HepG2 (cell line): ENCODE measurements around the gene RHEBL1. TPM values are rescaled to one million over a fixed set of nuclear protein-coding genes. Genes with fewer than 3 reads are reported as not detected.

Experiments
- ELF1 ChIP-seq: sonication (generic); formaldehyde crosslinking; IDR thresholded peaks from 2 replicates; pipeline ENCODE4 v1.4.0; 2020; ENCODE audit warnings: missing genetic modification reagents
- HBP1 ChIP-seq: IDR thresholded peaks from 2 replicates; pipeline ENCODE4 v1.6.1; 2016; ENCODE audit warnings: low read depth, control low read depth
- MIER3 ChIP-seq: IDR thresholded peaks from 2 replicates; pipeline ENCODE4 v1.6.1; 2016; ENCODE audit warnings: missing compliant biosample characterization, borderline replicate concordance
- MYPOP ChIP-seq: sonication (generic); formaldehyde crosslinking; IDR thresholded peaks from 2 replicates; pipeline ENCODE4 v1.8.1; 2023; ENCODE audit warnings: mild to moderate bottlenecking, moderate library complexity, missing genetic modification reagents
- STAG1 ChIP-seq: sonication (generic); formaldehyde crosslinking; IDR thresholded peaks from 2 replicates; pipeline ENCODE4 v1.4.0; 2020; ENCODE audit warnings: missing genetic modification reagents
- ZNF530 ChIP-seq: sonication (generic); formaldehyde crosslinking; IDR thresholded peaks from 2 replicates; pipeline ENCODE4 v1.5.0; 2020; ENCODE audit warnings: low read depth, mild to moderate bottlenecking, missing genetic modification reagents
- ZNF841 ChIP-seq: sonication (generic); formaldehyde crosslinking; IDR thresholded peaks from 2 replicates; pipeline ENCODE4 v1.8.1; 2023; ENCODE audit warnings: missing genetic modification reagents, borderline replicate concordance
- polyA plus RNA-seq, 8 experiments: library from polyadenylated mRNA; depleted of rRNA in 3 of 8; stranded (reverse) in 7 of 8; unstranded in 1 of 8; fragments of >200 nt; fragmentation: Illumina TruSeq in 4 of 8; extraction: Trizol in 4 of 8; gene quantifications; 2 replicates each; pipeline versions ENCODE4 v1.2.1 to v1.2.3, GENCODE V29; 2011 to 2016; ENCODE audit warnings: low read depth in 4 of 8, missing spikeins in 1 of 8, mixed read lengths in 1 of 8; ENCODE audit not compliant: insufficient read depth in 1 of 8
- total RNA-seq, 5 experiments: library from RNA; depleted of rRNA; stranded (reverse); fragments of >200 nt; fragmentation: Illumina TruSeq; extraction: Trizol; gene quantifications; 2 replicates each; pipeline ENCODE4 v1.2.3, GENCODE V29; 2016; ENCODE audit warnings: low read depth in 1 of 5
- TF ChIP-seq, protein P1 (sequence below): sonication (generic); formaldehyde crosslinking; IDR thresholded peaks from 2 replicates; pipeline ENCODE4 v1.8.0; 2022; ENCODE audit warnings: mild to moderate bottlenecking, missing genetic modification reagents, borderline replicate concordance
- TF ChIP-seq, protein P2 (sequence below): sonication (generic); formaldehyde crosslinking; IDR thresholded peaks from 2 replicates; pipeline ENCODE4 v1.4.0; 2020; ENCODE audit warnings: missing genetic modification reagents
- TF ChIP-seq, protein P3 (sequence below): fragments of 450-650 bp; IDR thresholded peaks from 2 replicates; pipeline ENCODE4 v1.6.1; 2017; ENCODE audit warnings: mild to moderate bottlenecking
- TF ChIP-seq, protein P4 (sequence below): sonication (generic); formaldehyde crosslinking; IDR thresholded peaks from 2 replicates; pipeline ENCODE4 v1.5.1; 2020; ENCODE audit warnings: mild to moderate bottlenecking, missing genetic modification reagents, moderate library complexity
- TF ChIP-seq, protein P5 (sequence below): sonication (generic); formaldehyde crosslinking; IDR thresholded peaks from 2 replicates; pipeline ENCODE4 v1.4.0; 2020; ENCODE audit warnings: missing genetic modification reagents

Gene RHEBL1
- total and polyA plus RNA-seq, 2 of the 13 experiments (the other 11 are each of a cell fraction or from before 2014, with no cell fraction given), result 1.4 to 2.5 TPM

- TF ChIP-seq, protein P1, sequence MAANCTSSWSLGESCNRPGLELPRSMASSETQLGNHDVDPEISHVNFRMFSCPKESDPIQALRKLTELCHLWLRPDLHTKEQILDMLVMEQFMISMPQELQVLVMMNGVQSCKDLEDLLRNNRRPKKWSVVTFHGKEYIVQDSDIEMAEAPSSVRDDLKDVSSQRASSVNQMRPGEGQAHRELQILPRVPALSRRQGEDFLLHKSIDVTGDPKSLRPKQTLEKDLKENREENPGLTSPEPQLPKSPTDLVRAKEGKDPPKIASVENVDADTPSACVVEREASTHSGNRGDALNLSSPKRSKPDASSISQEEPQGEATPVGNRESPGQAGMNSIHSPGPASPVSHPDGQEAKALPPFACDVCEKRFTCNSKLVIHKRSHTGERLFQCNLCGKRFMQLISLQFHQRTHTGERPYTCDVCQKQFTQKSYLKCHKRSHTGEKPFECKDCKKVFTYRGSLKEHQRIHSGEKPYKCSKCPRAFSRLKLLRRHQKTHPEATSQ (CRISPR knock-in tag), result no peak
- TF ChIP-seq STAG1 (CRISPR knock-in tag) (no peak), MYPOP (CRISPR knock-in tag) (no peak; the same call in 1 of the 2 replicates), ELF1 (peak; percentile 76), ZNF530 (CRISPR knock-in tag) (no peak), ZNF841 (no peak), MIER3 (CRISPR knock-in tag) (no peak), HBP1 (CRISPR knock-in tag) (0 out of 2 replicates have a peak, but pooled peaks have one; percentile 15)
- TF ChIP-seq, protein P2, sequence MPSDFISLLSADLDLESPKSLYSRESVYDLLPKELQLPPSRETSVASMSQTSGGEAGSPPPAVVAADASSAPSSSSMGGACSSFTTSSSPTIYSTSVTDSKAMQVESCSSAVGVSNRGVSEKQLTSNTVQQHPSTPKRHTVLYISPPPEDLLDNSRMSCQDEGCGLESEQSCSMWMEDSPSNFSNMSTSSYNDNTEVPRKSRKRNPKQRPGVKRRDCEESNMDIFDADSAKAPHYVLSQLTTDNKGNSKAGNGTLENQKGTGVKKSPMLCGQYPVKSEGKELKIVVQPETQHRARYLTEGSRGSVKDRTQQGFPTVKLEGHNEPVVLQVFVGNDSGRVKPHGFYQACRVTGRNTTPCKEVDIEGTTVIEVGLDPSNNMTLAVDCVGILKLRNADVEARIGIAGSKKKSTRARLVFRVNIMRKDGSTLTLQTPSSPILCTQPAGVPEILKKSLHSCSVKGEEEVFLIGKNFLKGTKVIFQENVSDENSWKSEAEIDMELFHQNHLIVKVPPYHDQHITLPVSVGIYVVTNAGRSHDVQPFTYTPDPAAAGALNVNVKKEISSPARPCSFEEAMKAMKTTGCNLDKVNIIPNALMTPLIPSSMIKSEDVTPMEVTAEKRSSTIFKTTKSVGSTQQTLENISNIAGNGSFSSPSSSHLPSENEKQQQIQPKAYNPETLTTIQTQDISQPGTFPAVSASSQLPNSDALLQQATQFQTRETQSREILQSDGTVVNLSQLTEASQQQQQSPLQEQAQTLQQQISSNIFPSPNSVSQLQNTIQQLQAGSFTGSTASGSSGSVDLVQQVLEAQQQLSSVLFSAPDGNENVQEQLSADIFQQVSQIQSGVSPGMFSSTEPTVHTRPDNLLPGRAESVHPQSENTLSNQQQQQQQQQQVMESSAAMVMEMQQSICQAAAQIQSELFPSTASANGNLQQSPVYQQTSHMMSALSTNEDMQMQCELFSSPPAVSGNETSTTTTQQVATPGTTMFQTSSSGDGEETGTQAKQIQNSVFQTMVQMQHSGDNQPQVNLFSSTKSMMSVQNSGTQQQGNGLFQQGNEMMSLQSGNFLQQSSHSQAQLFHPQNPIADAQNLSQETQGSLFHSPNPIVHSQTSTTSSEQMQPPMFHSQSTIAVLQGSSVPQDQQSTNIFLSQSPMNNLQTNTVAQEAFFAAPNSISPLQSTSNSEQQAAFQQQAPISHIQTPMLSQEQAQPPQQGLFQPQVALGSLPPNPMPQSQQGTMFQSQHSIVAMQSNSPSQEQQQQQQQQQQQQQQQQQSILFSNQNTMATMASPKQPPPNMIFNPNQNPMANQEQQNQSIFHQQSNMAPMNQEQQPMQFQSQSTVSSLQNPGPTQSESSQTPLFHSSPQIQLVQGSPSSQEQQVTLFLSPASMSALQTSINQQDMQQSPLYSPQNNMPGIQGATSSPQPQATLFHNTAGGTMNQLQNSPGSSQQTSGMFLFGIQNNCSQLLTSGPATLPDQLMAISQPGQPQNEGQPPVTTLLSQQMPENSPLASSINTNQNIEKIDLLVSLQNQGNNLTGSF (CRISPR knock-in tag), result no peak
- TF ChIP-seq, protein P3, sequence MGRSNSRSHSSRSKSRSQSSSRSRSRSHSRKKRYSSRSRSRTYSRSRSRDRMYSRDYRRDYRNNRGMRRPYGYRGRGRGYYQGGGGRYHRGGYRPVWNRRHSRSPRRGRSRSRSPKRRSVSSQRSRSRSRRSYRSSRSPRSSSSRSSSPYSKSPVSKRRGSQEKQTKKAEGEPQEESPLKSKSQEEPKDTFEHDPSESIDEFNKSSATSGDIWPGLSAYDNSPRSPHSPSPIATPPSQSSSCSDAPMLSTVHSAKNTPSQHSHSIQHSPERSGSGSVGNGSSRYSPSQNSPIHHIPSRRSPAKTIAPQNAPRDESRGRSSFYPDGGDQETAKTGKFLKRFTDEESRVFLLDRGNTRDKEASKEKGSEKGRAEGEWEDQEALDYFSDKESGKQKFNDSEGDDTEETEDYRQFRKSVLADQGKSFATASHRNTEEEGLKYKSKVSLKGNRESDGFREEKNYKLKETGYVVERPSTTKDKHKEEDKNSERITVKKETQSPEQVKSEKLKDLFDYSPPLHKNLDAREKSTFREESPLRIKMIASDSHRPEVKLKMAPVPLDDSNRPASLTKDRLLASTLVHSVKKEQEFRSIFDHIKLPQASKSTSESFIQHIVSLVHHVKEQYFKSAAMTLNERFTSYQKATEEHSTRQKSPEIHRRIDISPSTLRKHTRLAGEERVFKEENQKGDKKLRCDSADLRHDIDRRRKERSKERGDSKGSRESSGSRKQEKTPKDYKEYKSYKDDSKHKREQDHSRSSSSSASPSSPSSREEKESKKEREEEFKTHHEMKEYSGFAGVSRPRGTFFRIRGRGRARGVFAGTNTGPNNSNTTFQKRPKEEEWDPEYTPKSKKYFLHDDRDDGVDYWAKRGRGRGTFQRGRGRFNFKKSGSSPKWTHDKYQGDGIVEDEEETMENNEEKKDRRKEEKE, result no peak
- TF ChIP-seq, protein P4, sequence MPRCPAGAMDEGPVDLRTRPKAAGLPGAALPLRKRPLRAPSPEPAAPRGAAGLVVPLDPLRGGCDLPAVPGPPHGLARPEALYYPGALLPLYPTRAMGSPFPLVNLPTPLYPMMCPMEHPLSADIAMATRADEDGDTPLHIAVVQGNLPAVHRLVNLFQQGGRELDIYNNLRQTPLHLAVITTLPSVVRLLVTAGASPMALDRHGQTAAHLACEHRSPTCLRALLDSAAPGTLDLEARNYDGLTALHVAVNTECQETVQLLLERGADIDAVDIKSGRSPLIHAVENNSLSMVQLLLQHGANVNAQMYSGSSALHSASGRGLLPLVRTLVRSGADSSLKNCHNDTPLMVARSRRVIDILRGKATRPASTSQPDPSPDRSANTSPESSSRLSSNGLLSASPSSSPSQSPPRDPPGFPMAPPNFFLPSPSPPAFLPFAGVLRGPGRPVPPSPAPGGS, result no peak
- TF ChIP-seq, protein P5, sequence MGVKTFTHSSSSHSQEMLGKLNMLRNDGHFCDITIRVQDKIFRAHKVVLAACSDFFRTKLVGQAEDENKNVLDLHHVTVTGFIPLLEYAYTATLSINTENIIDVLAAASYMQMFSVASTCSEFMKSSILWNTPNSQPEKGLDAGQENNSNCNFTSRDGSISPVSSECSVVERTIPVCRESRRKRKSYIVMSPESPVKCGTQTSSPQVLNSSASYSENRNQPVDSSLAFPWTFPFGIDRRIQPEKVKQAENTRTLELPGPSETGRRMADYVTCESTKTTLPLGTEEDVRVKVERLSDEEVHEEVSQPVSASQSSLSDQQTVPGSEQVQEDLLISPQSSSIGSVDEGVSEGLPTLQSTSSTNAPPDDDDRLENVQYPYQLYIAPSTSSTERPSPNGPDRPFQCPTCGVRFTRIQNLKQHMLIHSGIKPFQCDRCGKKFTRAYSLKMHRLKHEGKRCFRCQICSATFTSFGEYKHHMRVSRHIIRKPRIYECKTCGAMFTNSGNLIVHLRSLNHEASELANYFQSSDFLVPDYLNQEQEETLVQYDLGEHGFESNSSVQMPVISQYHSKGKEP (CRISPR knock-in tag), result no peak
Observed at GRCh38 chr12:49110464-49111155, 40.8 kb upstream of the RHEBL1 start, which contains the start of gene LMBR1L (continued).
